GM23248 (cell line): ENCODE results near the gene LOXHD1. TPM values are rescaled to one million over a fixed set of nuclear protein-coding genes. Genes with fewer than 3 reads are reported as not detected.

Source experiments
- DNase-seq: peaks from one replicate; pipeline ENCODE4 v3.0.0-alpha.2; 2015
- H2AFZ ChIP-seq: fragments of 200-600 bp; sonication (generic); 2 replicates; pipeline ENCODE4 v1.6.1; 2016; ENCODE audit warnings: antibody characterized with exemption
- H3F3A ChIP-seq: fragments of 200-600 bp; sonication (generic); 2 replicates; pipeline ENCODE4 v1.6.1; 2016; ENCODE audit warnings: mild to moderate bottlenecking, antibody characterized with exemption, mixed run types; ENCODE audit not compliant: insufficient read depth
- H3K27ac ChIP-seq: fragments of 200-600 bp; sonication (generic); 2 replicates; pipeline ENCODE4 v1.5.1; 2016; ENCODE audit warnings: mild to moderate bottlenecking
- H3K27me3 ChIP-seq: fragments of 200-600 bp; sonication (generic); replicated peaks from 2 replicates; pipeline ENCODE4 v1.6.1; 2016; ENCODE audit warnings: mild to moderate bottlenecking; ENCODE audit not compliant: insufficient read depth
- H3K36me3 ChIP-seq: fragments of 200-600 bp; sonication (generic); 2 replicates; pipeline ENCODE4 v1.6.1; 2016; ENCODE audit warnings: low read depth, mild to moderate bottlenecking
- H3K4me1 ChIP-seq: fragments of 200-600 bp; sonication (generic); 2 replicates; pipeline ENCODE4 v1.6.1; 2016; ENCODE audit warnings: mild to moderate bottlenecking; ENCODE audit not compliant: insufficient read depth
- H3K4me2 ChIP-seq: fragments of 200-600 bp; sonication (generic); one replicate; pipeline ENCODE4 v1.6.1; 2016; ENCODE audit warnings: mild to moderate bottlenecking; ENCODE audit not compliant: unreplicated experiment
- H3K4me3 ChIP-seq: fragments of 200-600 bp; sonication (generic); 2 replicates; pipeline ENCODE4 v1.5.1; 2016; ENCODE audit warnings: mild to moderate bottlenecking
- H3K79me2 ChIP-seq: fragments of 200-600 bp; sonication (generic); 2 replicates; pipeline ENCODE4 v1.6.1; 2016; ENCODE audit warnings: mild to moderate bottlenecking; ENCODE audit not compliant: insufficient read depth
- H3K9ac ChIP-seq: fragments of 200-600 bp; sonication (generic); 2 replicates; pipeline ENCODE4 v1.6.1; 2016; ENCODE audit warnings: mild to moderate bottlenecking
- H3K9me2 ChIP-seq: fragments of 200-600 bp; sonication (generic); 2 replicates; pipeline ENCODE4 v1.6.1; 2016; ENCODE audit warnings: mixed run types, mild to moderate bottlenecking, moderate library complexity; ENCODE audit not compliant: insufficient read depth
- H3K9me3 ChIP-seq: fragments of 200-600 bp; sonication (generic); one replicate; pipeline ENCODE4 v1.6.1; 2017; ENCODE audit warnings: low read depth
- H4K20me1 ChIP-seq: fragments of 200-600 bp; sonication (generic); 2 replicates; pipeline ENCODE4 v1.6.0; 2016; ENCODE audit not compliant: insufficient read depth
- EZH2 ChIP-seq: fragments of 200-600 bp; sonication (generic); IDR thresholded peaks from 2 replicates; pipeline ENCODE4 v1.6.1; 2018; ENCODE audit warnings: antibody characterized with exemption, mild to moderate bottlenecking; ENCODE audit not compliant: insufficient read depth, poor library complexity, severe bottlenecking
- EZH2phosphoT487 ChIP-seq: fragments of 200-600 bp; sonication (generic); IDR thresholded peaks from 2 replicates; pipeline ENCODE4 v1.6.1; 2018; ENCODE audit warnings: antibody characterized with exemption, moderate library complexity, mild to moderate bottlenecking, low read depth; ENCODE audit not compliant: insufficient read depth
- WGBS, 2 experiments: methylation state at CpG; one replicate each; pipeline ENCODE4 v1.1.6; 2015 to 2017; ENCODE audit warnings: low lambda C conversion rate in 2 of 2, low coverage in 1 of 2; ENCODE audit errors: missing lambda C conversion rate in 2 of 2; 5-methylcytosine and 5-hydroxymethylcytosine counted together
- in situ Hi-C: fragments of 300-500 bp; cut with MboI; formaldehyde crosslinking; loops from 2 replicates; pipeline ENCODE4 v1.15.0; 2020
- polyA plus RNA-seq: library from polyadenylated mRNA; unstranded; fragments of >200 nt; fragmentation: Nextera tagmentation; extraction: Ambion mirVana; gene quantifications from 2 replicates; pipeline ENCODE4 v1.2.1, GENCODE V29; 2016
- total RNA-seq: library from RNA; depleted of rRNA; stranded (reverse); fragments of >200 nt; shearing (Covaris generic); gene quantifications from 2 replicates; pipeline ENCODE4 v1.2.3, GENCODE V29; 2014; rRNA removed

LOXHD1 gene, protein sequence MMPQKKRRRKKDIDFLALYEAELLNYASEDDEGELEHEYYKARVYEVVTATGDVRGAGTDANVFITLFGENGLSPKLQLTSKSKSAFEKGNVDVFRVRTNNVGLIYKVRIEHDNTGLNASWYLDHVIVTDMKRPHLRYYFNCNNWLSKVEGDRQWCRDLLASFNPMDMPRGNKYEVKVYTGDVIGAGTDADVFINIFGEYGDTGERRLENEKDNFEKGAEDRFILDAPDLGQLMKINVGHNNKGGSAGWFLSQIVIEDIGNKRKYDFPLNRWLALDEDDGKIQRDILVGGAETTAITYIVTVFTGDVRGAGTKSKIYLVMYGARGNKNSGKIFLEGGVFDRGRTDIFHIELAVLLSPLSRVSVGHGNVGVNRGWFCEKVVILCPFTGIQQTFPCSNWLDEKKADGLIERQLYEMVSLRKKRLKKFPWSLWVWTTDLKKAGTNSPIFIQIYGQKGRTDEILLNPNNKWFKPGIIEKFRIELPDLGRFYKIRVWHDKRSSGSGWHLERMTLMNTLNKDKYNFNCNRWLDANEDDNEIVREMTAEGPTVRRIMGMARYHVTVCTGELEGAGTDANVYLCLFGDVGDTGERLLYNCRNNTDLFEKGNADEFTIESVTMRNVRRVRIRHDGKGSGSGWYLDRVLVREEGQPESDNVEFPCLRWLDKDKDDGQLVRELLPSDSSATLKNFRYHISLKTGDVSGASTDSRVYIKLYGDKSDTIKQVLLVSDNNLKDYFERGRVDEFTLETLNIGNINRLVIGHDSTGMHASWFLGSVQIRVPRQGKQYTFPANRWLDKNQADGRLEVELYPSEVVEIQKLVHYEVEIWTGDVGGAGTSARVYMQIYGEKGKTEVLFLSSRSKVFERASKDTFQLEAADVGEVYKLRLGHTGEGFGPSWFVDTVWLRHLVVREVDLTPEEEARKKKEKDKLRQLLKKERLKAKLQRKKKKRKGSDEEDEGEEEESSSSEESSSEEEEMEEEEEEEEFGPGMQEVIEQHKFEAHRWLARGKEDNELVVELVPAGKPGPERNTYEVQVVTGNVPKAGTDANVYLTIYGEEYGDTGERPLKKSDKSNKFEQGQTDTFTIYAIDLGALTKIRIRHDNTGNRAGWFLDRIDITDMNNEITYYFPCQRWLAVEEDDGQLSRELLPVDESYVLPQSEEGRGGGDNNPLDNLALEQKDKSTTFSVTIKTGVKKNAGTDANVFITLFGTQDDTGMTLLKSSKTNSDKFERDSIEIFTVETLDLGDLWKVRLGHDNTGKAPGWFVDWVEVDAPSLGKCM (N-terminal part only)
- total RNA-seq (not detected in 2 replicates), polyA plus RNA-seq (not detected in 2 replicates)

DNA sequence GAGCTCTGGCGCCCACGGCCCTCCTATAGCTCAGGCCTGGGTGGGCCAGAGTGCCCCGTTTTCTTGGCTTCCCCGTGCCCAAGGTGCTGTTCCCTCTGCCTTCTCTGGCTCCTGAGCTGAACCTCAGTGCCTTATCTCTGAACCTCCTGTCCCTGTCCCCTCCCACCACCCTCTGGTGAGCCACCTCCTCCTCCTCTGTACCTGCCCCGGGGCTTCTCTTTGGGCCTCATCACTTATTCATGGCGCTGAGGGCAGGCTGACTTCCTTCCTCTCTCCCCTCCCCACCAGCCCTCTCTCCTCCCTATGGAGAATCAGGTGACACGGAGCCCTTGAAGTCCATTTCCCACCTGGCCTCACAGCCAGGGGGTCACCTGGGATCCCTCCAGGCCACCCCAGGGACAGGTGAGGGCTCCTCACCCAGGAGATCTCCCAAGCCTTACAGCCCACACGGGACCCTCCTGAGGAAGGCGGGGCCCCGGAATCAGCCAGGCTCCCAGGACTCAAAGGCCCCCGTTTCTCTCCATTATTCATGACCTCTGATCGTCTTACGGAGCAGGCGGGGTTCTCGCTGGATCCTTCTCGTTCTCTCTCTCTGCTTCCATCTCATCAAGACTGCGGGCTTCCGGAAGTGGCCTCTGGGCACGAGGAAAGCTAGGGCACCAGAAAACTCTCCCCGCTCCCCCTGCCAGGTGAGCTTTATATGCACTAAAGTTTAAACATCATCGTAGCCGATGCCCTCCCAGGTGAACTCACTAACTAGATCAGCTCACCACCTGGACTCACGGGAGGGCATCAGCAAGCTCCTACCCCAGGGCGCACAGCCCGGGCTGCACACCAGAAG is at the start of gene LOXHD1:
Gene LOXHD1, minus strand, starts transcription at position 106 of the 841 bp plus-strand sequence. CDS start 187 bp downstream, outside the sequence.
- no peak for DNase-seq
- 59 to 60% methylated on average over 25 of the region's 25 CpGs for WGBS, 2 experiments
- in situ Hi-C loops, result loop anchor here (10.0 kb wide), 2 partner anchors 373 to 513 kb away; no protein-coding TSS in a partner anchor

DNA sequence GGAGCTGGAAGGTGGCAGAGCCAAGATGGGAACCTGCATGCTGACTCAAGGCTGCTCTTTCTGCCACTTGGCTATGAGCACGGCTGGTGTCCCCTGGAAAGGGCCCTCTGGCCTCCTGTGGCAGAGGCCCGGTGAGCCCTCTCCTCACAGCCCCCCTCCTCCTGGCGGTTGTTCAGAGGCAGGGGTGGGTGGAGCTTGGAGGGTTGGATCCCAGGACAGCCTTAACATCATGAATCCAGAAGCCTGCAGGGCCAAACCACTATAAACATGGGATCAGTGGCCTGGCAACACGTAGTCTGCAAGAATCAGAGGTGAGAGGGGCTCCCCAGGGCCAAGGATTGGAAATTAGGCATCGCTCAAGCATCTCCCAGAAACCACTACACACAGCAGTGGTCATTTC is 48.5 kb upstream of the LOXHD1 start:
- no peaks in the 10 kb centered on the region for H3K9me3 ChIP-seq
- 17 to 23% methylated on average over 5 of the region's 5 CpGs for WGBS, 2 experiments
- H3K79me2 ChIP-seq, result no peaks in the 10 kb centered on the region
- no peak overlapping the region for H3K9ac ChIP-seq
- no peaks in the 10 kb centered on the region for H3K9me2 ChIP-seq
- H3F3A ChIP-seq, result peaks cover 12% of the 10 kb centered on the region; the same call in 1 of the 2 replicates
- in situ Hi-C loops, result no loop called here
- no peak overlapping the region for H3K27ac ChIP-seq
- H3K4me2 ChIP-seq, result no peak overlapping the region
- DNase-seq, result no peak
- no peaks in the 10 kb centered on the region for H3K27me3 ChIP-seq
- TF ChIP-seq EZH2phosphoT487, result no peak
- no peak for TF ChIP-seq EZH2
- no peak overlapping the region for H3K4me3 ChIP-seq
- no peaks in the 10 kb centered on the region for H3K36me3 ChIP-seq
- H4K20me1 ChIP-seq, result no peaks in the 10 kb centered on the region
- peaks cover 4% of the 10 kb centered on the region; the same call in 1 of the 2 replicates for H3K4me1 ChIP-seq
- no peak overlapping the region for H2AFZ ChIP-seq

More for the DNA sequence above, at the start of gene LOXHD1:
- H3K4me2 ChIP-seq, result no peak within 1 kb of the TSS
- no peak for TF ChIP-seq EZH2phosphoT487
- no peak for TF ChIP-seq EZH2
- H3K4me1 ChIP-seq, result no peaks in the 10 kb centered on the region
- H3K9ac ChIP-seq, result no peak within 1 kb of the TSS
- no peak within 1 kb of the TSS for H3K27ac ChIP-seq
- peaks cover 17% of the 10 kb centered on the region for H3K27me3 ChIP-seq
- H3F3A ChIP-seq, result no peaks in the 10 kb centered on the region
- H4K20me1 ChIP-seq, result no peaks in the 10 kb centered on the region
- H3K79me2 ChIP-seq, result no peaks in the 10 kb centered on the region
- H3K36me3 ChIP-seq, result no peaks in the 10 kb centered on the region
- no peak within 1 kb of the TSS for H3K4me3 ChIP-seq
- H3K9me2 ChIP-seq, result no peaks in the 10 kb centered on the region
- H3K9me3 ChIP-seq, result no peaks in the 10 kb centered on the region
- no peak within 1 kb of the TSS for H2AFZ ChIP-seq

DNA sequence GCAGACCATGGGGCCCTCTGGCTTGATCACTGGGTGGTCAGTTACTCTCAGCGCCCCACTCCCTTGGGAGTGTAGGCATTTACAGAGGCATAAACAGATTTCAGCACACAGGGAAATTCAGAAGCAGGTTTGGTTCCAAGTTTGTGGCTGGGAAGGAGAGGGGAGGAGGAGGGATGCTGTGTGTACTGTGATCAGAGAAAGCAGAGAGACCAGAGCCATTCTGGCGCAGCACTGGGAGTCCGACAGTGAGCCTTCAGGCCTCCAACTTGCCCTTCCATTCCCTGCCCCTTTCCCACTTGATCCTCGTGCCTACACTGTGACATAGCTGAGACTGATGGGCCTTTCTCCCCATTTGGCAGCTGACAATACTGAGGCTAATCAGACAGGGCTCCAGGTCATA is 47.8 kb upstream of the LOXHD1 start:
- H3K36me3 ChIP-seq, result no peaks in the 10 kb centered on the region
- no peaks in the 10 kb centered on the region for H3K79me2 ChIP-seq
- no peak overlapping the region for H3K9ac ChIP-seq
- H3K4me3 ChIP-seq, result no peak overlapping the region
- no peaks in the 10 kb centered on the region for H4K20me1 ChIP-seq
- no peaks in the 10 kb centered on the region for H3K9me2 ChIP-seq
- H3K9me3 ChIP-seq, result no peaks in the 10 kb centered on the region
- in situ Hi-C loops, result no loop called here
- peaks cover 4% of the 10 kb centered on the region; the same call in 1 of the 2 replicates for H3K4me1 ChIP-seq
- no peaks in the 10 kb centered on the region for H3K27me3 ChIP-seq
- H3K4me2 ChIP-seq, result no peak overlapping the region
- no peak overlapping the region for H3K27ac ChIP-seq
- peaks cover 12% of the 10 kb centered on the region; the same call in 1 of the 2 replicates for H3F3A ChIP-seq
- H2AFZ ChIP-seq, result no peak overlapping the region
- 41 to 61% methylated on average over 4 of the region's 4 CpGs for WGBS, 2 experiments
- no peak for DNase-seq
- TF ChIP-seq EZH2 (no peak), EZH2phosphoT487 (no peak)
